Activated CD8-positive, alpha-beta memory T cell treated with anti-CD3 and anti-CD28 coated beads for 36 hours (primary cell): ENCODE measurements around the gene GASK1A. TPM values are rescaled to one million over a fixed set of nuclear protein-coding genes. Genes with fewer than 3 reads are reported as not detected.

Experiments used
- CTCF ChIA-PET: fragments of 350-600 bp; sonication (Branson Sonifier 250); formaldehyde crosslinking; loops from one replicate; lab custom pipeline; 2021; ENCODE audit warnings: antibody characterized with exemption; lab: Charles Lee
- POLR2A ChIA-PET: fragments of 350-600 bp; sonication (Branson Sonifier 250); formaldehyde crosslinking; loops from one replicate; lab custom pipeline; 2021; ENCODE audit warnings: antibody characterized with exemption; lab: Charles Lee
- total RNA-seq, 2 experiments: library from RNA; stranded (reverse); gene quantifications; one replicate each; pipeline ENCODE4 v1.2.3, GENCODE V29; 2021

Gene GASK1A
- total RNA-seq, 2 experiments from 2014 or later = not detected

- ChIA-PET POLR2A (no interaction called here), CTCF (no interaction called here)
Measured at GRCh38 chr3:43076857-43077256, 97.7 kb downstream of the GASK1A start.

GRCh38 chr3:43077261-43077660, 98.2 kb downstream of the GASK1A start:
- ChIA-PET CTCF (no interaction called here), POLR2A (no interaction called here)

- CTCF ChIA-PET = no interaction called here
- POLR2A ChIA-PET = no interaction called here
Measured at GRCh38 chr3:43077707-43078106, 98.6 kb downstream of the GASK1A start.

- CTCF ChIA-PET = no interaction called here
- POLR2A ChIA-PET = no interaction called here
Measured at GRCh38 chr3:43079536-43080332, 100.6 kb downstream of the GASK1A start.

- ChIA-PET POLR2A (no interaction called here), CTCF (no interaction called here)
Measured at GRCh38 chr3:43080726-43081568, 101.8 kb downstream of the GASK1A start.

GRCh38 chr3:43081796-43082195, 102.7 kb downstream of the GASK1A start:
- POLR2A ChIA-PET = no interaction called here
- CTCF ChIA-PET = no interaction called here

GRCh38 chr3:43082457-43082856, 103.3 kb downstream of the GASK1A start:
- ChIA-PET CTCF (no interaction called here), POLR2A (no interaction called here)

- CTCF ChIA-PET = no interaction called here
- POLR2A ChIA-PET = no interaction called here
Measured at GRCh38 chr3:43086460-43087165, 107.5 kb downstream of the GASK1A start.

GRCh38 chr3:43087249-43087776, 108.2 kb downstream of the GASK1A start:
- POLR2A ChIA-PET = no interaction called here
- CTCF ChIA-PET = no interaction called here

- ChIA-PET POLR2A (no interaction called here), CTCF (no interaction called here)
Measured at GRCh38 chr3:43089081-43089480, 110.0 kb downstream of the GASK1A start.

GRCh38 chr3:43090238-43090637, 111.1 kb downstream of the GASK1A start:
- ChIA-PET POLR2A (no interaction called here), CTCF (no interaction called here)

GRCh38 chr3:43091481-43091880, 112.4 kb downstream of the GASK1A start:
- POLR2A ChIA-PET = interaction anchor here (0.6 kb wide), 1 partner anchor 419 kb away, joined by 6 read pairs; no protein-coding TSS in a partner anchor
- CTCF ChIA-PET = no interaction called here

- CTCF ChIA-PET = no interaction called here
- POLR2A ChIA-PET = no interaction called here
Measured at GRCh38 chr3:43093006-43093405, 113.9 kb downstream of the GASK1A start.

GRCh38 chr3:43093974-43094373, 114.9 kb downstream of the GASK1A start:
- POLR2A ChIA-PET = no interaction called here

GRCh38 chr3:43094381-43094780, 115.3 kb downstream of the GASK1A start:
- CTCF ChIA-PET = no interaction called here

More at GRCh38 chr3:43093974-43094373, 114.9 kb downstream of the GASK1A start:
- CTCF ChIA-PET = no interaction called here

GRCh38 chr3:43094851-43095250, 115.7 kb downstream of the GASK1A start:
- ChIA-PET CTCF (no interaction called here), POLR2A (no interaction called here)

More at GRCh38 chr3:43094381-43094780, 115.3 kb downstream of the GASK1A start:
- POLR2A ChIA-PET = no interaction called here

GRCh38 chr3:43095370-43095769, 116.3 kb downstream of the GASK1A start:
- CTCF ChIA-PET = no interaction called here
- POLR2A ChIA-PET = no interaction called here

- POLR2A ChIA-PET = no interaction called here
- CTCF ChIA-PET = no interaction called here
Measured at GRCh38 chr3:43096761-43097160, 117.7 kb downstream of the GASK1A start.

GRCh38 chr3:43097400-43098080, 118.4 kb downstream of the GASK1A start:
- ChIA-PET CTCF (no interaction called here), POLR2A (no interaction called here)
